UCSD-AML1 (cell line): Measurements from ENCODE around the gene LARP7.
"Not testable (repeated sequence)": the region's sequence is repeated elsewhere in the genome, so short reads cannot be mapped to it uniquely, and the experiment has no call there.

ENCODE experiments used
- DNase-seq: peaks from one replicate; lab custom pipeline; 2025; ENCODE audit not compliant: unreplicated experiment; lab: John Stamatoyannopoulos, UW

Gene LARP7

GRCh38 chr4:112649055-112649408, 12.1 kb downstream of the LARP7 start:
- DNase-seq, result no peak

DNA sequence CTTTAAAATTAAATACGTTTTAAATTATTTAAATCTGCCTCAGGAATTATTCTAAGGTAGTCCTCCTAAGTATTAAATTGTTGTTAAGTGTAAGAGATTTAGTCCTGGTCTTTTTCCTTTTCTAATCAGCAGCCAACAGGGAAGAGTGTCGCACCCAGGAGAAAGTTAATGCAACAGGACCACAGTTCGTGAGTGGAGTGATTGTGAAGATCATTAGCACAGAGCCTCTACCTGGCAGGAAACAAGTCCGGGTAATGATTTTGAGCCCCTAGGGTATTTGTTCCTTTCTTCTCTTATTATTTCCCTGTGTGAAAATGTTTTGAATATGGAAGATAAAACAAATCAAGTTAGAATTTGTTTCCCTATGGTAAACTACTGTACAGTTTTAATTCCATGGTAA, 13.4 kb downstream of the LARP7 start:
- no peak for DNase-seq

DNA sequence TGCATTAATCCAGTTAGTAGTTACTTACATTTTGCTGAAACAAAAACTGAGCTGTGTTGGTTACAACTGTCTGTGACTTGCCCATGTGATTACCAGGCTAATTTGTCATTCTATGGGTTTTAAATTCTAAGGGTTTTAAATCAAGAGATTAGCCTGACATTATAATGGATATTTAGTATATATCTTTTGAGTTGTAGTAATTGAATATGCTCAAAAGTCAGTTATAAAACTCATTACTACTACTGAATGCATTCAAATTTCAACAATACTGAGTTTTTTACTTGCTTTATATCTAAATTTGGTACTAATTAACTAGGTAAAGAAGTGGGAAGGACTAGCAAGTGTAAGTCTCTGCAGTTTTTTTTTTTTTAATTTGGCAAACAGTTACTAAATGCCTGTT, 14.7 kb downstream of the LARP7 start:
- DNase-seq, result no peak

DNA sequence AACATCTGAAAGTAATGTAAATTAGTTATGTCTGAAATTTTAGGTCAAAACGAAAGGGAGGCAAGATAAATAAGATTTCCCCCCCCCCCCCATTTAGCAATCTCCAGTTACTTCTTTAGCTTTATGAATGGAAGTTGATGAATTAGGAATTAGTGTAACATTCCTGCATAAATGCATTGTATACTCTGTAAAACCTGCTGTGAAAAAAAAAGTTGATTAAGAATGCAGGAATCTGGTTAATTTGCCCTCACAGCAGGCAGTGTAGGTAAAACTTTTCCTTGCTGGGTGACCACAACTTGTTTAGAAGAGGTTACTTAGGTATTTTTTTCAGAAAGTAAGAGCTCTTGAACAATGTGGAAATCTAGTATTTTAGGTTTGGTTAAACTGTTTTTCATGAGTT, 15.3 kb downstream of the LARP7 start:
- no peak for DNase-seq

- no peak for DNase-seq
Measured at GRCh38 chr4:112655270-112655669, 18.3 kb downstream of the LARP7 start.

- DNase-seq, result not testable (repeated sequence)
Measured at GRCh38 chr4:112656115-112656514, 19.2 kb downstream of the LARP7 start.

DNA sequence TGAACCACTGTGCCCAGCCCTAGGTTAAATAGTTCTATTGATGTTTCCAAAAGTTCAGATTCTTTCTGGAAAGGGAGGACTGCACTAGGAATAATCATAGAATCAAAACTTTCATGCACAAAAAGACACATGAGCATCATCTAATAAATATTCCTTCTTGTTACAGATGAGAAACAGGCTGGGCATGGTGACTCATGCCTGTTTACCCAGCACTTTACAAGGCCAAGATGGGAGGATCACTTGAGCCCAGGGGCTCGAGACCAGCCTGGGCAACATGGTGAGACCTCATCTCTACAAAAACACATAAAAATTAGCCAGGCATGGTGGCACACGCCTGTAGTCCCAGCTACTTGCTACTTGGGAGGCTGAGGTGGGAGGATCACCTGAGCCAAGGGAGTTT, 27.7 kb downstream of the LARP7 start:
- no peak for DNase-seq

DNA sequence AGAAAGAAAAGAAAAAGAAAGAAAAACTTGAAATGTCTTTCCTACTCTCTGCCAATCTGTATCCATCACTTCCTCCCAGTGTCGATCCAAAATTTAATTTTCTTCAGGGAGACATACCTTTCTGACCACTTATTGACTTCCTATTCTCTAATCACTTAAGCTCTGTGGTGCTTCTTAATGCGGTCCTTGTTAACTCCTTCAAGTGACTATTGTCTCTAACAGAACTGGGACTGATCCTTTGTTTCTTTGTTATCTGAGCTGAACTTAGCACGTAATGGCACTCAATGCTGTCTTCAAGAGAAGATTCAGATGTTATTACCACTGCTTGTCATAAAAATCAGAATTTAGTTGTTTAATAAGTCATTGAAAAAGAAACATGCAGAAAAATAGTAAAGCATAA, 31.2 kb downstream of the LARP7 start:
- no peak for DNase-seq

- no peak for DNase-seq
Measured at GRCh38 chr4:112673076-112673475, 36.1 kb downstream of the LARP7 start.

GRCh38 chr4:112673686-112674085, 36.7 kb downstream of the LARP7 start:
- no peak for DNase-seq

GRCh38 chr4:112674376-112674775, 37.4 kb downstream of the LARP7 start:
- DNase-seq, result no peak

- DNase-seq, result no peak
Measured at GRCh38 chr4:112677519-112678091, 40.7 kb downstream of the LARP7 start.

- no peak for DNase-seq
Measured at GRCh38 chr4:112680996-112681395, 44.1 kb downstream of the LARP7 start.

DNA sequence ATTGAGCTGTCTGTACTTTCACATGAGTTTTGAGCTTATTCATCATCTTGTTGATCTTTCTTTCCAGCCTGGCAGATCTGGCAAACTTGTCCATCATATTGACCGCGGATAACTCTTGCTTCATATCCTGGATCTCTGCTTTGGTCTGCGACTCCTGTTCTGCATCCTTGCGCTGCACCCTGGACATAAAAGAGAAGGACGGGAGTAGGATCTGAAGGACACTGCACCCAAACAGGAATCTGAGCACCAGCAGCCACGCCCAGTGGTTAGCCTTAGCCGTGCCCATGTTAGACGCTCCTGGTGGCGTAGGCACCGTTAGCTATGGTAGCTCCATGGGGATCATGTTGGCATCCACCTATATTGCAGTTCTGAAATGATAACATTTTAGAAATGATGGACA, 56.6 kb downstream of the LARP7 start:
- no peak for DNase-seq

- DNase-seq, result no peak
Measured at GRCh38 chr4:112700679-112701078, 63.7 kb downstream of the LARP7 start.

DNA sequence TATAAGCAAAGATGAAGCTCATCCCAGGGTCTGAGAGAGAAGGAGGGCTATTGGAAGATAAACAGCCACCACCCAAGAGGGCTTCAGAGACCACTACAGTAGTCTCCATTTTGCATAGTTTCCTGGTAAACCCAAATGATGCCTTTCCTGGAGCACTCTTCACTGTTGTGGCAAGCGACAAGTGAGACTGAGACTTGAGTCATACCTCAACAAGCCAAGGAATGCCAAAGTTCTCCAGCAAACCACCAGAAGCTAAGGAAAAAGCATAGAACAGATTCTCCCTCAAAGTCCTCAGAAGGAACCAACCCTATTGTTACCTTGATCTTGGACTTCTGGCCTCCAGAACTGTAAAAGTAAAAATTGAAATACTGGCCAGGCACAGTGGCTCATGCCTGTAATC, 65.9 kb downstream of the LARP7 start:
- no peak for DNase-seq

GRCh38 chr4:112704322-112704721, 67.4 kb downstream of the LARP7 start:
- no peak for DNase-seq

DNA sequence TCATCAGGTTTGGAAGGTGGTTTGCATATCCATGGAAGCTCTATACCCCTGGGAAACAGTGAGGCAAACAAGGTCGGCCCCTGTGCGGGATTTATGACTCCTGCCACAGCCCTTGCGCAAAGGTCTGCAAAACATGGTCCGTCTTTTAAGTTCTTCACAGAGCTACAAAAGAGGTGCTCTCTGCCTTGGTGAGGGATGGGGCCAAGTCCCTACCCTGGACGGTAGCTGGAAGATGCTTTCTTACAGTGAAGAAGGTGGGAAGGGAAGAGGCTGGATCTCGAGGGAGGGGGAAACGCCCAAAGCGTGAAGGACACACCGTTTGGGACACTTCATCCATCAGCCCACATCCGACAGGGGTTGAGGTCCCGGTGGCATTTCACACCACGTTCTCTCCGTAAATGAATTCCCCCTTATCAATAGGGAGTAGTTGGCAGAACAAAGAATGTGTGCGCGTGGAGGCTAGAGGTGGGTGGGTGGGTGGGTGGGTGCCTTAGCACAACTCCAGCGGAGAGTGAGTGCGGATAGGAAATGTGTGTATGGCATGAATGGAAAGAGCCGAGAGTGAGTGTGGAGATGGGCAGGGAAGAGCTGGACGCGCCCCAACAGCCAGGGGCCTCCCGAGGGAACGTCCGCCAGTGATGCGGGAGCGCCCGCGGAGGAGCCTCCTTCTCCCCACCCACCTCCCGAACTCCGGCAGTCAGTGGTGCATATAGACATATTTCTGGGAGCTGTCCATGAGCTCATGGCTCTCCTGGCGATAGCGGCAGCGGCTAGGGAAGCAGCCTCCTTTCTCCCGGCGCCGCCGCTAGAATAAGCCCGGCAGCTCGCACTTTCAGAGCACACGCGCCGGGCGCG, 68.3 kb downstream of the LARP7 start:
- no peak for DNase-seq

DNA sequence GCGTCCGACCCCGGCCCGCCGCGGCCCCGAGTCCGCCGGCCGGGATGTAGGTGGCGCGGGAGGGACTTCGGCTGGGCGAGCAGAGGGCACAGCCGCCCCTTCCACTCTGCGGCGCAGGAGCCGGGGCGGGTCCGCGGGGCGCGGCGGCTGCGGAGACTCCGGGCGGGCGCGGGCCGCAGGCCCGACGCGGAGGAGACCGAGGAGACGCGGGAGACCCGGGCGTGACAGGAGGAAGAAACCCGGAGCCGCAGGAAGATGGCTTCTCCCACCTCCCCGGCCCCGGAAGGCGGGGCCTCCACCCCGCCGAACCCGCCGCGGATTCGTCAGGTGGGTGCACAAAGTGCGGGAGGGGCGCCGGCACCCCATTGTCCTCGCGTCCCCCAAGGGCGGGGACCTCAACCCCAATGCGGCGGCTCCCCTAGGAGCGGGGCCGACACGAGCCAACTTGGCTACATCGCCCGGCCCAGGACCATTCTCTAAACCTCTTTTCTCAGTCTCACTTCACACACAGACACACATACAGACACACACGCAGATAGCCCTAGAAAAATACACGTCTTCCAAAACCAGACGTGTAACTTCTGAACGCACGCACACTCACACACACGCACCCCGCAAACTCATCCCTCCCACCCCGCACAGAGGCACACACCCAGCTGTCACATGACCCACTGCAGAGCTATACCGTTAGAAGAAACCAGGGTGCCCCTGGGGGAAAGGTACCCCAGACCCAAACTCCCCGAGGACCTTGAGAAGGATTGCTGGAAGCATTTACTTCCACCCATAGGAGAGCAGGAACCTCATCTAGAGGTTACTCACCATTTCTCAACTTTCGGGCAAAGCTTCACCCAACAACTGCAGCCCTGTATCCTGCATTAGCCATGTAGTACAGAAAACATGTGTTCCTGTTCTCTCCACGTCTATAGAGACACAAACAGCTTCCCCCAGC, 69.2 kb downstream of the LARP7 start:
- not testable (repeated sequence) for DNase-seq

GRCh38 chr4:112706840-112707207, 69.9 kb downstream of the LARP7 start:
- no peak for DNase-seq
